COLO668 (cell line): ENCODE measurements around the gene PUS10.
"Not testable (repeated sequence)": the region's sequence is repeated elsewhere in the genome, so short reads cannot be mapped to it uniquely, and the experiment has no call there.

Experiments
- DNase-seq: peaks from one replicate; lab custom pipeline; 2025; ENCODE audit not compliant: unreplicated experiment; lab: John Stamatoyannopoulos, UW

The PUS10 gene

GRCh38 chr2:60934165-60934722 is 83.8 kb downstream of the PUS10 start:
- DNase-seq, result no peak

DNA sequence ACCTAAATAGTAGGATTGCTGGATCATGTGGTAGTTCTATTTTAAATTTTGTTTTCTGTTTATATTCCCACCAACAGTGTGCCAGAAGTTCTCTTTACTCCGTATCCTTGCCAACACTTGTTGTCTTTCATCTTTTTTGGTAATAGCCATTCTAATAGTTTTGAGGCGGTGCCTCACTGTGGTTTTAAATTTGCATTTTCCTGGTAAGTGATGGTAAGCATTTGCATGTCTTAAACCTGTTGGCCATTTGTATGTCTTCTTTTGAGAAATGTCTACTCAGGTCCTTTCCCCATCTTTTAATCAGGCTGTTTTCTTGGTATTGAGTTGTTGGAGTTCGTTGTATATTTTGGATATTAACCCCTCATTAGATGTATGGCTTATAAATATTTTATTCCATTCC is 85.1 kb downstream of the PUS10 start:
- no peak for DNase-seq

- not testable (repeated sequence) for DNase-seq
Observed at GRCh38 chr2:60932061-60932460, 86.0 kb downstream of the PUS10 start.

DNA sequence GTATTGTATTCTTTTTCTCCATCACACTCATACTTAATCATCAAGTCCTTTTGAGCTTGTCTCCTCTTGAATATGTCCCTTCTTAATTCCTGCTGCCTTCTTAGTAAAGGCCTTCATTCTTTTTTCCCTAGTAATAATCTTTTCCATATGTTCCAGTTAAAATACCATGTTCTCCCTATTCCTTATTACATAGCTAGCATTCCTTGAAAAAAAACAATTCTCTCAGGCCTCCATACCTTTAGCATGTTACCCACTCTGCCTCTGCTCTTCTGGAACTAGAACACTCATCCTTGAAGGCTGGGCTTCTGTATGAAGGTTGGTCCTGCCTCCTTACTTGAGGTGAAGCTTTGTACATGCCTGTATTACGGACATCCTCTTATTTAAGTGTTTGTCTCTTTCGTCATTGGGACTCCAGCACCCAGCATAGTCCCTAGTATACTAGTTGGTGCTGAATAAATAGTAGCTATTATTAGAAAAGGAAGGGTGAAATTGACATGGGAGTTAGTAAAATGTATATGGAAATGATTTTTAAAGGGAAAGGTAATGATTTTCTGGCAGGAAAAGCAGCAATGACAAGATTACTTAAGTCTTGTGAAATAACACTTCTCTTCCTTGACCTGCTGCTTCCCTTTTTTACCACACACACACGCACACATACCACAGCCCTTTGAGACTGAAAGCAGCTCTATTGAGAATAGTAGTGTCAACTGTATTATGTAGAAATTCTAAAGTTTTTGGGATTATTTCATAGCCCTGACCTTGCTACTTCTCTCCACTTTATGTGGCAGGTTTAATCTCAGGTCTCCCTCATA is 91.1 kb downstream of the PUS10 start:
- no peak for DNase-seq

GRCh38 chr2:60925994-60926740 is 91.9 kb downstream of the PUS10 start:
- DNase-seq, result no peak

GRCh38 chr2:60907329-60907728 is 110.7 kb downstream of the PUS10 start:
- no peak for DNase-seq

- no peak for DNase-seq
Observed at GRCh38 chr2:60906395-60906794, 111.7 kb downstream of the PUS10 start.

- DNase-seq, result not testable (repeated sequence)
Observed at GRCh38 chr2:60905867-60906266, 112.2 kb downstream of the PUS10 start.

- DNase-seq, result not testable (repeated sequence)
Observed at GRCh38 chr2:60901296-60901695, 116.8 kb downstream of the PUS10 start.

- DNase-seq, result no peak
Observed at GRCh38 chr2:60899892-60900249, 118.2 kb downstream of the PUS10 start.

- no peak for DNase-seq
Observed at GRCh38 chr2:60899230-60899891, 118.7 kb downstream of the PUS10 start.

- DNase-seq, result no peak
Observed at GRCh38 chr2:60898567-60898966, 119.5 kb downstream of the PUS10 start.
